Choroid plexus epithelial cell (primary cell): Measurements from ENCODE around the gene ADGRD1.

ENCODE experiments used
- DNase-seq: peaks from one replicate; pipeline ENCODE4 v3.0.0-alpha.2; 2010; ENCODE audit warnings: low read depth
- H3K4me3 ChIP-seq: 2 replicates; pipeline ENCODE4 v1.5.1; 2011; ENCODE audit warnings: low read depth, mild to moderate bottlenecking, control low read depth, low read length, moderate library complexity
- TF ChIP-seq, protein P1 (sequence below): conservative IDR thresholded peaks from 2 replicates; pipeline ENCODE4 v1.5.1; 2011; ENCODE audit warnings: low read depth, mild to moderate bottlenecking, control low read depth, inconsistent platforms, low read length, moderate library complexity

The ADGRD1 gene

DNA sequence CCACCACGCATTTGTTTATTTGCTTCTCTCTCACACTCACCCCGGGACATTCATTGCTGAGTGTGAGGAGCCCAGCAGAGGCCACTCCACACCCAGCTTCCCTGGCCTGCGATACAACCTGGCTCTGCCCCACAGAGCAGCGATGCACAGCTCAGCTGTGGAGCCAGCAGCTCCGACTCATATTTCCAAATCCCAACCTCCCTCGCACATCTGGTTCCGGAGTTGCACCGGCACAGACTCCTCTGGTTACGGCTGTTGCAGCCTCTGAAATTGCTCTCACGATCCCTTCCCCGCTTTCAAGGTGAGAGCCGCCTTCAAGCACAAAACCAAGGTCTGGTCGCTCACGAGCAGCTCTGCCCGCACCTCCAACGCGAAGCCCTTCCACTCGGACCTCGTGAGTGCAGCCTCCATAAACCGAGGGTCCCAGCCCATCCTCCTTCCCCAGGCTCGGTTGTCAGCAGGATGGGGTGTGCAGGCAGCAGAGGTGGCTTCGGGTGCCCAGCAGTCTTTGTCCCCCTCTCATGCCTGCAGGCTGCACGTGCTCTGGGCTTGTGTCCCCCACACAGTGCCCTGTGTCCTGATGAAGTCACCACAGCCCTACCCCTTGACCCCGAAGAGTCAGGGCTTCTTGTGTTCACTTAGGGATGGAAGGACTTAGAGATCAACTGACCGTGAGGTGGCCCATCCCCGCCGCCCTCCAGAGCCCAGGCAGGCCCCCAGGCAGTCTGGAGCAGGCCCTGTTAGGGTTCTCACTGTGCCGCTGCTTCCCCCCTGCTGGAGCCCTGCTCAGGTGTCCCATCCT is 184.3 kb downstream of the ADGRD1 start:
- TF ChIP-seq, protein P1, sequence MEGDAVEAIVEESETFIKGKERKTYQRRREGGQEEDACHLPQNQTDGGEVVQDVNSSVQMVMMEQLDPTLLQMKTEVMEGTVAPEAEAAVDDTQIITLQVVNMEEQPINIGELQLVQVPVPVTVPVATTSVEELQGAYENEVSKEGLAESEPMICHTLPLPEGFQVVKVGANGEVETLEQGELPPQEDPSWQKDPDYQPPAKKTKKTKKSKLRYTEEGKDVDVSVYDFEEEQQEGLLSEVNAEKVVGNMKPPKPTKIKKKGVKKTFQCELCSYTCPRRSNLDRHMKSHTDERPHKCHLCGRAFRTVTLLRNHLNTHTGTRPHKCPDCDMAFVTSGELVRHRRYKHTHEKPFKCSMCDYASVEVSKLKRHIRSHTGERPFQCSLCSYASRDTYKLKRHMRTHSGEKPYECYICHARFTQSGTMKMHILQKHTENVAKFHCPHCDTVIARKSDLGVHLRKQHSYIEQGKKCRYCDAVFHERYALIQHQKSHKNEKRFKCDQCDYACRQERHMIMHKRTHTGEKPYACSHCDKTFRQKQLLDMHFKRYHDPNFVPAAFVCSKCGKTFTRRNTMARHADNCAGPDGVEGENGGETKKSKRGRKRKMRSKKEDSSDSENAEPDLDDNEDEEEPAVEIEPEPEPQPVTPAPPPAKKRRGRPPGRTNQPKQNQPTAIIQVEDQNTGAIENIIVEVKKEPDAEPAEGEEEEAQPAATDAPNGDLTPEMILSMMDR, result no peak
- DNase-seq, result peak; percentile 36
- no peak overlapping the region for H3K4me3 ChIP-seq

- TF ChIP-seq, protein P1, result no peak
- H3K4me3 ChIP-seq, result no peak overlapping the region
- DNase-seq, result no peak
Observed at GRCh38 chr12:131138638-131139362, 185.1 kb downstream of the ADGRD1 start.

DNA sequence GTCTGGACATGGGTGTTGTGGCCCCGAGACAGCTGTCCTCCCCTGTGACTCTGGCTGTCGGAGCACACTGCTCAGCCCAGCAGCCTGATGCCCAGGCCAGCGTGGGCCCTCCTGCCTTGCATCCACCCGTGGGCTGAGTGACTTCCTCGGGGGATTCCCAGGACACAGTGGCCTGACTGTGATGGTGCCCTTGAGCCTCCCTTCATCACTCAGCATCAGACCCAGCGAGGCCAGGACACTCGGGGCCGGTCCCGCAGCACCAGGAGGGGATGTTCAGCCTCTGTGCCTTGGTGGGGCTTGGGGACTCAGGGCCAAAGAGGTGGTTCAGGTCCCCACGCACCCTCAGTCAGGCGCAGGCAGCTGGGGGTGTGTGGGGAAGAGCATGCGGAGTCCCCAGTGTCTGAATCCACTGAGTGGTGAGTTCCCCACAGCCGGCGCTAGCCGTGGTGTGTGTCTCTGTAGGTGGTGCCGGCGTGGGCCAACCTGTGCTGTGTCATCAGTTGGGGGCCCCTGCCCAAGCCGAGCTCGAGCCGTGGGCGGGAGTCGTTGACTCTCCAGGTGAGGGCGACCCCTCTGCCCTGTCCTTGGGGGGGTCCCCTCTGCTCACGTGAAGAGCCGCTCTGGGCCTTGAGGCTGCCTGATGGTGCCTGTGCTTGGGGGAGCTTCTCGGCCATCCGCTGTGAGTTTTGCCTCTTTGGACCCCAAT is 185.8 kb downstream of the ADGRD1 start:
- no peak overlapping the region for H3K4me3 ChIP-seq
- TF ChIP-seq, protein P1, result no peak
- DNase-seq, result no peak

- DNase-seq, result no peak
- H3K4me3 ChIP-seq, result no peak overlapping the region
- TF ChIP-seq, protein P1, result no peak
Observed at GRCh38 chr12:131140069-131140435, 186.3 kb downstream of the ADGRD1 start.

GRCh38 chr12:131140697-131141096 is 187.0 kb downstream of the ADGRD1 start:
- no peak for DNase-seq
- TF ChIP-seq, protein P1, result no peak

GRCh38 chr12:131141514-131141913 is 187.8 kb downstream of the ADGRD1 start:
- DNase-seq, result no peak
- H3K4me3 ChIP-seq, result no peak overlapping the region
- TF ChIP-seq, protein P1, result no peak

More at GRCh38 chr12:131140697-131141096, 187.0 kb downstream of the ADGRD1 start:
- no peak overlapping the region for H3K4me3 ChIP-seq
